Activated CD8-positive, alpha-beta memory T cell treated with anti-CD3 and anti-CD28 coated beads, Interleukin-2, amount 50 U/mL, for 24 hours (primary cell): ENCODE data around the gene PLA2G4F.

Experiments
- DNase-seq: peaks from one replicate; pipeline ENCODE4 v3.0.0-alpha.2; 2020; ENCODE audit errors: extremely low read depth

Gene PLA2G4F

GRCh38 chr15:42147431-42147735 lies 9.1 kb downstream of the PLA2G4F start:
- no peak for DNase-seq

DNA sequence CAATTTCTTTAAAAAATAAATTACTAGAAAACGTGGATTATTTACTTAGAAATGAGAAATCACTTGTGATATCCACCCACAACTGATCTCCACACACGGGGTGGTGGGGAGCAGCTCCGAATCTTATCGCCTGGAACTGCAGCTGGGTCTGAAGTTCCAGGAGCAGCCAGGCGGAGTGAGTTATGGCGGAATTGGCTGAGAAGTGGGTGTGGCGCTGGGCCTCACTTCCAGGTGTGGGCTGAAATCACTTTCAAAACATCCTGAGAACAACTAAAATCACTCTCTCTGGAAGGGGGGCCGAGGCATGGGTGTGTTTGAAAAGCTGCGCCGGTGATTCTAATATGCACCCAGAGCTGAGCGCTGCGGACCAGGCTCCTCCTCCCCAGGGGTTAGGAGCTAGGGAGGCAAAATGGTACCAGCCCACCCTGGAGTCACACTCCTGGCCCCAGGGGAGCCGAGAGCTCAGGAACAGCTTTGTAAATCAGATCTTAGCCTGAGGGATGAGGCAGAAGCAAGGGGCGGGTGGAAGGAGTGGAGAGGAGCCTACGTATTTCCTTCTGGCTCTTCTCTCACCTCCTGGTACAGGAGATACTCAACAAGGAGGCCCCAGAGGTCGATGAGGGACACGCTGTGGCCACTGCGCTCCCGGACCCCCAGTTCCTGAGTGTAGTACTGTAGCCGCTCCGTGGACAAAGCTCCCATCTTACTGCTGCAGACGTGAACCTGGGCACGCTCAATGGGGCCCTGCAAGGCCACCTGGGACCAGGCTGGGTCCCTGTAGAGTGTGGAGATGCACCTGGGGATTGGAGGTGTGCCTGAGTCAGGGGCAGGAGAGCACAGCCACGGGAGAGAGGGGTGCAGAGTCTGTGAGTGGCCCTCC lies 9.6 kb downstream of the PLA2G4F start:
- DNase-seq = no peak

DNA sequence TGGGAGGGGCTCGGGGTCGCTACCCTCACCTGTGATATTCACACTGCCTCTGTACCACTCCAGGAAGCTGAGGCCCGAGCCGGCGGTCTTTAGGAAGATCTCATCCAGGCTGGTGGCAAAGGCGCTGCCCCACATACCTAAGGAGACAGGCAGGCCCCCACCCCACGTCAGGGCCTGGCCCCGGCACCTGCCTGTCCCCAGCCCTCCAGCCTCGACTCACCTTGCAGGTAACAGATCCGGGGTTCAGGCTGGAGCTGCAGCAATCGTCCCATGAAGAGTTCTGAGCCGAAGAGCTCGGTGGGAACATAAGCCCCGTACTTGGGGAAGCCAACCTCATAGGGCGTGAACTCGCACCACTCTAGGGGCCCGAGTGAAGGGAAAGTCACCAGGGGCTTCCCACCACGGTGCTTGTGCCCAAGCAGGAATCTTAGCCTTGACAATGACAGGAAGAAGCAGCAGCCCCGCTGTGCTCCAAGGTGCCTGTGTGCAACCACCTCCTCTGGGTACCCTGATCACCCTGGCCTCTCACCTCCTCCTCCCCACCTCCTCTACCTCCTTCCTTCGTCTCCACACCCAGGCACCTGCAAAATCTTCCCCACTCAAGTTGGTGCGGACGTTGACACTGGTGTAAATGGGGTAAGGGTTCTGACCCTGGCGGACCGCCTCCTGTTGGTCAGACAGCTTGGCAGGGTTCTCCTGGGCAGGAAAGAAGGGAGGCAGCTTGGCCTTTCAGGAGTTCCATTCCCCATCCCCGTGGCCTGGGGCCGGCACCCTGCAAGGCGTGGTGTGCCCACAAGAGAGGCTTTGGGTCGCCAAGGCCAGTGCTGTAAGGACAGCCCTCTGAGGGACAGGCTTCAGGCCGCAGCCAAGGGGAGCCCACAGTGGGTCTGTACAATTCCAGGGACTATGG lies 10.6 kb downstream of the PLA2G4F start:
- no peak for DNase-seq

DNA sequence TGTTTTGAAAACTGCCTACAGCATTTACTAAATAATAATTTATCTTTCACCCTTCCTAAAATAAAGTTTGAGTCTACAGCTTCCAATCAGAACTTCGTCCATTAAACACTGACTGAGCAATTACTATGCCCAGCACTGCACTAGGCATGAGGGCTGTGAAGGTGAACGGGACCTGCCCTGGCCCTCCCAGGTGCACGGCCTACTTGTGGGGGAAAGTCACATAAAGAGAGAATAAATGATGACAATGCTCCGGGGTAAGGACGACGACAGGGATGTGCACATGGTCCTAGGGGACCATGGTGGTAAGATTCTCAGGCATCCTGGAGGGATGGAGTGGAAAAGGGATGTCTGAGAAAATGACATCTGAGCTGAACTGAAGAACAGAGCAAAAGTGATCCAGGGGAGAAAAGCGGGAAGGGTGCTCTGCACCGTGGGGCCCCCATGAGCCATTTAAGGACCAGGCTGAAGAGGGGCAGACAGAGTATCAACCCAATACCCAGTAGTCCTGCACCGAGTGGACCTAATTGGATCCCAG lies 11.5 kb downstream of the PLA2G4F start:
- no peak for DNase-seq

GRCh38 chr15:42143866-42144625 lies 12.4 kb downstream of the PLA2G4F start:
- DNase-seq = no peak

DNA sequence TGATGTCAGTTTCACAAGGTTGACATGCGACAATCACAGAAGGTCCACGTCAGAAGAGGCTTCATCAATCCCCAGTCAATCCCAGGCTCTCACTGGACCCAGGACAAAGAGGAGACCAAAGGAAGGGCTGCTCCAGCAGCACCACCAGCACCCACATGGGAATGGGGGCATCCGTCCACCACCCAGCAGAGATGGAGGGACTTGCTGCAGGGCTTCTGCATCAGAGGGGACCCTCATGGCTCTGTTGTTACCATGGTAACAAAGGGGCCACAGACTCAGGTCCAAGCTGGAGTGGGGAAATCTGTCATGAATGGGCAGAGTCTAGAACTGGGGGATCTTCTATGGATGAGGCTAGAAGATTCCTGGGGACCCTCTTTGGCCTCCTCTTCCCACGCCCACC lies 13.1 kb downstream of the PLA2G4F start:
- no peak for DNase-seq

GRCh38 chr15:42141795-42142667 lies 14.4 kb downstream of the PLA2G4F start:
- DNase-seq = no peak

DNA sequence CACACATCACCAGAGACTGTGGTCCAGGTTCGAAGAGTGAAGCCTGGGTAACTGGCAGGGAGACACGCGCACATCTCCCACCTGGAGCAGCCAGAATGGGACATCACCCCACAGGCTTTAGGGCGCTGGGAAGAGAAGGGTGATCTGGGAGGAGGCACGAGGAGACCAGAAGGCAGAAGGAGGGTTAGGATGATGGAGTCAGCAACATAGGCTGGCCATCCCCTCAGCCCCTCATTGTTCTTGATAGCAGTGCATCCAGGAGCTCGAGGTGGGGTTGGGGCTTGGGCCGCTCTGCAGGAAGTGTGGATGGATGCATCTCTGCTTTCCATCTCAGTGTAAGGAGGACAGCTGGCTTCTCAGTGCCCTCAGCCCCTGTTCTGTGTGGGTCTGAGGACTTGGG lies 15.2 kb downstream of the PLA2G4F start:
- DNase-seq = no peak

GRCh38 chr15:42140383-42141070 lies 15.9 kb downstream of the PLA2G4F start:
- DNase-seq = no peak

DNA sequence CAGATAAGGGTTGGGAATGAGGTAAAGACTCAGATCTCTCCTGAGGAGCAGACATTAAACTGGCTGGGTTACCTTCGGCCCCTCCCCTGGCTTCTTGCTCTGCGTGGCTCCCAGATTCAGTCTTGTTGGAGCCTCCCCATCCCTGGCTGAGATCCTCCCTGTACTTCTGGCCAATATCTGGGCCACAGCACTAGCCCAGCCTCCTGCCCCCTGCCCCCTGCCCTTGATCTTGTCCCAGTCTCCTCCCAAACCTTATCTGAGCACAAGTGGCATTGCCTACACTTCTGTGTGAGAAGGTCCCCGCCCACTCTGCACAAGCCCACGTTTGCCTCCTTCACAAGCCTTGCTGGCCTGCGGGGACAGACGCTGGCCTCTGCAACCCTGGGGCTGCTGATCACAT lies 16.8 kb downstream of the PLA2G4F start:
- no peak for DNase-seq

- no peak for DNase-seq
Measured at GRCh38 chr15:42138968-42139386, 17.5 kb downstream of the PLA2G4F start.

GRCh38 chr15:42138411-42138810 lies 18.0 kb downstream of the PLA2G4F start:
- no peak for DNase-seq

- DNase-seq = no peak
Measured at GRCh38 chr15:42137461-42138261, 18.8 kb downstream of the PLA2G4F start.

DNA sequence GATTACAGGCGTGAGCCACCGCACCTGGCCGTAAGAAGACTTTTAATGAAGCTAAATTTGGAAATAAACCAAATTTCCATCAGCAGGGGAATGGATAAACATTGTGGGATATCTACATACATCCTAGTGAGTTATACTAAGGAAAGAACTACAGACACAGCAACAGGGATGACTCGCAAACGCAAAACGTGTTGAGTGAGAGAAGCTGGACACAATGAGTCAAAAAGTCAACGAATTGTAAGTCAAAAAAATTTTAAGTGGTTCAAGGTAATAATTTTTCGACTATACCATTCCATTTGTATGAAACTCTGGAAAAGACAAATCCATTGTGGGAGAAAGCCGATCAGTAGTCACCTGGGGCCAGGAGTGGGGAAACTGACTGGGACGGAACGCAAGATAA lies 19.9 kb downstream of the PLA2G4F start:
- DNase-seq = no peak

DNA sequence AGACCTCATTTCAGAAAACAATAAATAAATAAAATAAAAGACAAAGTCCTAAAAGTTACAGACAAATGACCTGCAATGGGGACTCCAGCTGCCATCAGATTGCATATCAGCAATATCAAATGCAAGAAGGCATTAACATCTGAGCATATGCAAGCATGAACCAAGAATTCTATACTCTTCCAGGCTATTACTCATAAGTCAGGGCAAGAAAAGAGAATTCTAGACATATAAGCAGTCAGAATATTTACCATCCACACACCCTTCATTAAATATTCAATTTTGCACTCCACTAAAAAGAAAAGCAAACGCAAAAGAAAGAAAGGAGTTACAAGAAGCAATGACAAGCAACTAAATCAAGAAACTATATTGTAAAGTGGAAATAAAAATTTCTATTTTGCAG lies 21.1 kb downstream of the PLA2G4F start:
- DNase-seq = no peak

GRCh38 chr15:42134617-42135245 lies 21.7 kb downstream of the PLA2G4F start:
- no peak for DNase-seq

GRCh38 chr15:42133886-42134502 lies 22.4 kb downstream of the PLA2G4F start:
- no peak for DNase-seq

GRCh38 chr15:42133356-42133755 lies 23.1 kb downstream of the PLA2G4F start:
- DNase-seq = no peak
